HG03565 (cell line): Measurements from ENCODE around the gene ZNF260.
"Not testable (repeated sequence)": the region's sequence is repeated elsewhere in the genome, so short reads cannot be mapped to it uniquely, and the experiment has no call there.

Source experiments
- ATAC-seq: cut with Tn5 transposase; IDR thresholded peaks from one replicate; pipeline ENCODE4 v1.9.1; 2021; ENCODE audit warnings: mild to moderate bottlenecking, moderate library complexity; ENCODE audit not compliant: unreplicated experiment

ZNF260 gene

GRCh38 chr19:36490846-36491245, 37.2 kb downstream of the ZNF260 start:
- not testable (repeated sequence) for ATAC-seq

- peak; percentile 43 for ATAC-seq
Observed at GRCh38 chr19:36489920-36490415, 38.1 kb downstream of the ZNF260 start.

GRCh38 chr19:36489118-36489919, 38.8 kb downstream of the ZNF260 start, which contains the start of gene ZNF566:
ZNF566 (minus strand) TSS chr19:36489561; CDS start chr19:36476557, 13,004 bp downstream.
- peak; percentile 71 for ATAC-seq

GRCh38 chr19:36488846-36489117, 39.3 kb downstream of the ZNF260 start:
- ATAC-seq: peak; percentile 15

- no peak for ATAC-seq
Observed at GRCh38 chr19:36488118-36488845, 39.8 kb downstream of the ZNF260 start.

GRCh38 chr19:36483653-36484052, 44.4 kb downstream of the ZNF260 start:
- ATAC-seq: no peak

- no peak for ATAC-seq
Observed at GRCh38 chr19:36482876-36483275, 45.2 kb downstream of the ZNF260 start.
